Measurements from ENCODE around the gene IQCN. TPM values are rescaled to one million over a fixed set of nuclear protein-coding genes. Genes with fewer than 3 reads are reported as not detected.

The IQCN gene
- total RNA-seq, 1 experiment from 2014 or later: 0.61 TPM

DNA sequence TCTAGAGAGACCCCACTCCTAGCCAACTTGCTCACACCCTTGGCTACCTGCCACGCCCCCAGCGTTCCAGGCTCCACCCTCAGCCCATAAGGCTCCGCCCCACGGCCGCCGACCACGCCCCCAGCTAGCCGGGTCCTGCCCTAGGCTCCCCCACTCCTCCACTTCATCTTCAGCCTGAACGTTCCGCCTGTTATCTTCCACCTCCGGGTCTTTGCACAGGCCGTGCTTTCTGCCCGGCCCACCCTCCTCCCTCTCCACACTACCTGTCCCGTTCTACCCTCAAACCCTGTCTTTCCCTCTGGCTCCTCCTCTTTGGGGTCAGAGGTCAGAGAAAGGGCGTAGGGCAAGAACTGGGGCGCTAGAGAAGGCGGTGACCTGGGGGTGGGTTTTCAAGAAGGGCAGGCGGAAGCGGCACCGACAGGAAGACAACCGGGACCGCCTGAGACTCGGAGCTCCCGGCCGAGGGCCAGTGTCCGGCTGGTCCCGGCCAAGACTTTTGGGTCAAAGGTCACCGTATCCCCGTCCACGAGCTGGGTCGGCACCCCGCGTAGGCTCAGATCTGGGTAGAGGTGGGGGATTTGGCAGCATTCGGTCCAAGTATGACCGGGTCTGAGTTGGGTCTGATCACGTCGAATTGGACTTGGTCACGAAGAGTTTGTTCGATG, 50.3 kb downstream of the IQCN start (continued):
- TF ChIP-seq GRHL2 (CRISPR knock-in tag; IDR thresholded peaks at IDR 0.05; ENCODE audit: insufficient replicate concordance, severe bottlenecking) (no peak), TEAD1 (CRISPR knock-in tag; IDR thresholded peaks at IDR 0.05) (no peak), ZNF232 (CRISPR knock-in tag; IDR thresholded peaks at IDR 0.05) (peak; percentile 77; the same call in 1 of the 2 replicates), TP53 (CRISPR knock-in tag; IDR thresholded peaks at IDR 0.05) (0 out of 2 replicates have a peak, but pooled peaks have one; percentile 66), ZNF121 (CRISPR knock-in tag; IDR thresholded peaks at IDR 0.05) (peak; percentile 75; the same call in 1 of the 2 replicates), RORB (CRISPR knock-in tag; IDR thresholded peaks at IDR 0.05) (no peak), ZNF138 (CRISPR knock-in tag; conservative IDR thresholded peaks at IDR 0.05) (no peak)
- TF ChIP-seq, protein P1, sequence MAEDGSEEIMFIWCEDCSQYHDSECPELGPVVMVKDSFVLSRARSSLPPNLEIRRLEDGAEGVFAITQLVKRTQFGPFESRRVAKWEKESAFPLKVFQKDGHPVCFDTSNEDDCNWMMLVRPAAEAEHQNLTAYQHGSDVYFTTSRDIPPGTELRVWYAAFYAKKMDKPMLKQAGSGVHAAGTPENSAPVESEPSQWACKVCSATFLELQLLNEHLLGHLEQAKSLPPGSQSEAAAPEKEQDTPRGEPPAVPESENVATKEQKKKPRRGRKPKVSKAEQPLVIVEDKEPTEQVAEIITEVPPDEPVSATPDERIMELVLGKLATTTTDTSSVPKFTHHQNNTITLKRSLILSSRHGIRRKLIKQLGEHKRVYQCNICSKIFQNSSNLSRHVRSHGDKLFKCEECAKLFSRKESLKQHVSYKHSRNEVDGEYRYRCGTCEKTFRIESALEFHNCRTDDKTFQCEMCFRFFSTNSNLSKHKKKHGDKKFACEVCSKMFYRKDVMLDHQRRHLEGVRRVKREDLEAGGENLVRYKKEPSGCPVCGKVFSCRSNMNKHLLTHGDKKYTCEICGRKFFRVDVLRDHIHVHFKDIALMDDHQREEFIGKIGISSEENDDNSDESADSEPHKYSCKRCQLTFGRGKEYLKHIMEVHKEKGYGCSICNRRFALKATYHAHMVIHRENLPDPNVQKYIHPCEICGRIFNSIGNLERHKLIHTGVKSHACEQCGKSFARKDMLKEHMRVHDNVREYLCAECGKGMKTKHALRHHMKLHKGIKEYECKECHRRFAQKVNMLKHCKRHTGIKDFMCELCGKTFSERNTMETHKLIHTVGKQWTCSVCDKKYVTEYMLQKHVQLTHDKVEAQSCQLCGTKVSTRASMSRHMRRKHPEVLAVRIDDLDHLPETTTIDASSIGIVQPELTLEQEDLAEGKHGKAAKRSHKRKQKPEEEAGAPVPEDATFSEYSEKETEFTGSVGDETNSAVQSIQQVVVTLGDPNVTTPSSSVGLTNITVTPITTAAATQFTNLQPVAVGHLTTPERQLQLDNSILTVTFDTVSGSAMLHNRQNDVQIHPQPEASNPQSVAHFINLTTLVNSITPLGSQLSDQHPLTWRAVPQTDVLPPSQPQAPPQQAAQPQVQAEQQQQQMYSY (CRISPR knock-in tag; IDR thresholded peaks at IDR 0.05): peak; percentile 99
- TF ChIP-seq, protein P2, sequence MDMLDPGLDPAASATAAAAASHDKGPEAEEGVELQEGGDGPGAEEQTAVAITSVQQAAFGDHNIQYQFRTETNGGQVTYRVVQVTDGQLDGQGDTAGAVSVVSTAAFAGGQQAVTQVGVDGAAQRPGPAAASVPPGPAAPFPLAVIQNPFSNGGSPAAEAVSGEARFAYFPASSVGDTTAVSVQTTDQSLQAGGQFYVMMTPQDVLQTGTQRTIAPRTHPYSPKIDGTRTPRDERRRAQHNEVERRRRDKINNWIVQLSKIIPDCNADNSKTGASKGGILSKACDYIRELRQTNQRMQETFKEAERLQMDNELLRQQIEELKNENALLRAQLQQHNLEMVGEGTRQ (CRISPR knock-in tag; IDR thresholded peaks at IDR 0.05): 0 out of 2 replicates have a peak, but pooled peaks have one; percentile 32

DNA sequence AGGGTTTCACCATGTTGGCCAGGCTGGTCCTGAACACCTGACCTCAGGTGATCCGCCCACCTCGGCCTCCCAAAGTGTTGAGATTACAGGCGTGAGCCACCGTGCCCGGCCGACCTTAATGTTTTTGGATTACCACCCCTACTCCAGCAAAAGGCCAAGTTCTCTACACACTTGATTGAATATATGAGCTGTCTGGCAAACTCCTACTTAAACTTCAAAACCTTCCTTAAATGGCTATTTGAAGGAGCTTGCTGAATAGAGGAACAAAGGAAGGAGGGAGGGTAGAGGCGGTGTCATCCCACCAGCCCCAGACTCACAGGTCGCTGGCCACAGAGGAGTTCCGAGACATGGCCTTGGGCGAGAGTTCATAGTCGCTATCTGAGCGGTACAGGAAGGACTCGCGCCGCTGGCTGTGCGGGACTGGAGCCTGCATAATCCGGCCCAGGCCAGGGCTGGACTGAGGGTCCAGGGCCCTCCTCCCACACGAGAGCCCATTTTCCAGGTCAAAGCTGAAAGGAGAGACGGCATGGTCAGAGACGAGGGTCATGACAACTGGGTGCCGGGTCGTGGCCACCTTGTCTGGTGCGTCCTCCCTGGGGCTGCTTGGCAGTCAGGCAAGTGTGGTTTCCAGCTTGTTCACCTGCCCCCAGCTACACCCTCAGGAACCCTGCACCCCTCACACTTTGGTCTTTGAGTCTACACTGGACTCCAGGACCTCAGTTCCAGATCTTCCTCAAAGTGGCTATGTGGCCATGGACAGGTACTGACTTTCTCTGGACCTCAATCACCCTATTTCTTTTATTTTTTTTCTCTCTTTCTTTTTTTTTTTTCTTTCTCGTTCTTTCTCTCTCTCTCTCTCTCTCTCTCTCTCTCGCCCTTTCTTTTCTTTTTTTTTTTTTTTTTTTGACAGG, 52.2 kb downstream of the IQCN start:
- Mint-ChIP-seq H3K36me3 (no peaks in the 10 kb centered on the region), H3K27me3 (ENCODE audit: low read depth) (peaks cover 35% of the 10 kb centered on the region), H3K4me1 (peaks cover 30% of the 10 kb centered on the region), H3K9me3 (no peaks in the 10 kb centered on the region), H3K4me3 (peak overlapping the region; percentile 52), H3K27ac (no peak overlapping the region; the same call in 1 of the 2 replicates)
- TF ChIP-seq NFYB (CRISPR knock-in tag; conservative IDR thresholded peaks at IDR 0.05; ENCODE audit: low read depth) (no peak), NR2C2 (CRISPR knock-in tag; IDR thresholded peaks at IDR 0.05) (no peak), NR1H2 (CRISPR knock-in tag; IDR thresholded peaks at IDR 0.05) (no peak), ESRRA (CRISPR knock-in tag; IDR thresholded peaks at IDR 0.05; ENCODE audit: borderline replicate concordance) (no peak), NFATC4 (CRISPR knock-in tag; IDR thresholded peaks at IDR 0.05) (no peak), JUN (CRISPR knock-in tag; IDR thresholded peaks at IDR 0.05) (no peak), EMX1 (CRISPR knock-in tag; IDR thresholded peaks at IDR 0.05) (no peak), OVOL2 (CRISPR knock-in tag; IDR thresholded peaks at IDR 0.05; ENCODE audit: borderline replicate concordance) (no peak), ELF4 (CRISPR knock-in tag; IDR thresholded peaks at IDR 0.05; ENCODE audit: low read depth) (no peak), GRHL2 (CRISPR knock-in tag; IDR thresholded peaks at IDR 0.05; ENCODE audit: insufficient replicate concordance, severe bottlenecking) (no peak), RORB (CRISPR knock-in tag; IDR thresholded peaks at IDR 0.05) (no peak), ETV6 (CRISPR knock-in tag; IDR thresholded peaks at IDR 0.05) (no peak), FOXK1 (CRISPR knock-in tag; IDR thresholded peaks at IDR 0.05) (no peak), MYBL2 (CRISPR knock-in tag; IDR thresholded peaks at IDR 0.05) (no peak), ZBTB21 (CRISPR knock-in tag; IDR thresholded peaks at IDR 0.05; ENCODE audit: borderline replicate concordance) (no peak), ZNF671 (CRISPR knock-in tag; IDR thresholded peaks at IDR 0.05) (no peak)
- TF ChIP-seq, protein P1 (CRISPR knock-in tag; IDR thresholded peaks at IDR 0.05): no peak
- TF ChIP-seq, protein P3, sequence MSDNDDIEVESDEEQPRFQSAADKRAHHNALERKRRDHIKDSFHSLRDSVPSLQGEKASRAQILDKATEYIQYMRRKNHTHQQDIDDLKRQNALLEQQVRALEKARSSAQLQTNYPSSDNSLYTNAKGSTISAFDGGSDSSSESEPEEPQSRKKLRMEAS (CRISPR knock-in tag; IDR thresholded peaks at IDR 0.05): no peak
- TF ChIP-seq, protein P2 (CRISPR knock-in tag; IDR thresholded peaks at IDR 0.05): no peak
- ATAC-seq: no peak
- ChIA-PET CTCF (interaction anchor here (0.6 to 3.6 kb wide), 15 partner anchors 10 to 1062 kb away, joined by 3 to 50 read pairs (median 4); partner anchors contain the start of genes LSM4, RAB3A and SSBP4), POLR2A (no interaction called here)
- no peak for DNase-seq (ENCODE audit: low spot score)

All from WTC11 (cell line).